HEK293 (cell line): ENCODE results near the gene PRUNE1.

Experiments
- CTCF ChIA-PET: fragments of 350-600 bp; formaldehyde crosslinking; extraction: SDS; loops from one replicate; lab custom pipeline; 2021; ENCODE audit warnings: antibody characterized with exemption; lab: Yijun Ruan, JAX
- POLR2A ChIA-PET: fragments of 300-600 bp; formaldehyde crosslinking; extraction: SDS; loops from one replicate; lab custom pipeline; 2020; ENCODE audit warnings: antibody characterized with exemption, inconsistent platforms; lab: Yijun Ruan, JAX
- H3K27ac ChIP-seq: fragments of 200-500 bp; sonication (Bioruptor generic); 2 replicates; pipeline ENCODE4 v1.5.1; 2014; ENCODE audit warnings: low read depth, low read length, control low read depth, inconsistent platforms; ENCODE audit errors: extremely low read depth
- H3K36me3 ChIP-seq, 2 experiments: fragments of 200-500 bp in 1 of 2; sonication (Bioruptor generic) in 1 of 2; 1 replicate in 1 of 2; 2 replicates in 1 of 2; pipeline ENCODE4 v1.5.1; 2014 to 2017; ENCODE audit warnings: inconsistent platforms in 2 of 2, low read length in 2 of 2; ENCODE audit not compliant: control insufficient read depth in 2 of 2, insufficient read depth in 1 of 2
- H3K4me1 ChIP-seq: fragments of 200-500 bp; sonication (Bioruptor generic); 2 replicates; pipeline ENCODE4 v1.5.1; 2014; ENCODE audit warnings: mild to moderate bottlenecking, low read length, inconsistent platforms; ENCODE audit not compliant: control insufficient read depth, insufficient read depth
- H3K4me3 ChIP-seq: 2 replicates; pipeline ENCODE4 v1.5.1; 2011; ENCODE audit warnings: low read depth, mild to moderate bottlenecking, control low read depth, low read length, moderate library complexity
- H3K9me3 ChIP-seq: fragments of 200-500 bp; sonication (Bioruptor generic); 2 replicates; pipeline ENCODE4 v1.5.1; 2014; ENCODE audit warnings: low read depth, low read length, inconsistent platforms; ENCODE audit not compliant: control insufficient read depth, insufficient read depth
- HIC1 ChIP-seq: fragments of 450-650 bp; formaldehyde crosslinking; IDR thresholded peaks from 2 replicates; pipeline ENCODE4 v1.5.1; 2016; ENCODE audit warnings: missing biosample characterization, missing genetic modification characterization
- PRDM1 ChIP-seq: fragments of 450-650 bp; formaldehyde crosslinking; IDR thresholded peaks from 2 replicates; pipeline ENCODE4; 2016; ENCODE audit warnings: missing biosample characterization, missing genetic modification characterization
- SP2 ChIP-seq: fragments of 450-650 bp; formaldehyde crosslinking; IDR thresholded peaks from 2 replicates; pipeline ENCODE4 v1.5.1; 2016; ENCODE audit warnings: missing biosample characterization, missing genetic modification characterization
- YY1 ChIP-seq: fragments of 450-650 bp; formaldehyde crosslinking; IDR thresholded peaks from 2 replicates; pipeline ENCODE4 v1.5.1; 2018; ENCODE audit warnings: missing biosample characterization, missing genetic modification characterization
- ZBTB17 ChIP-seq: fragments of 450-650 bp; formaldehyde crosslinking; IDR thresholded peaks from 2 replicates; pipeline ENCODE4 v1.5.1; 2016; ENCODE audit warnings: missing biosample characterization, missing genetic modification characterization
- ZBTB20 ChIP-seq: fragments of 450-650 bp; formaldehyde crosslinking; IDR thresholded peaks from 2 replicates; pipeline ENCODE4 v1.5.1; 2016; ENCODE audit warnings: missing biosample characterization, missing genetic modification characterization
- ZBTB49 ChIP-seq: fragments of 450-650 bp; formaldehyde crosslinking; IDR thresholded peaks from 2 replicates; pipeline ENCODE4 v1.5.1; 2016; ENCODE audit warnings: missing biosample characterization, missing genetic modification characterization, low read depth
- ZNF16 ChIP-seq: fragments of 450-650 bp; formaldehyde crosslinking; IDR thresholded peaks from 2 replicates; pipeline ENCODE4 v1.5.1; 2016; ENCODE audit warnings: low read depth, missing biosample characterization, missing genetic modification characterization
- ZNF184 ChIP-seq: fragments of 450-650 bp; IDR thresholded peaks from 2 replicates; pipeline ENCODE4 v1.5.1; 2018; ENCODE audit warnings: missing biosample characterization, mild to moderate bottlenecking, missing genetic modification characterization
- ZNF19 ChIP-seq: fragments of 450-650 bp; formaldehyde crosslinking; IDR thresholded peaks from 2 replicates; pipeline ENCODE4; 2016; ENCODE audit warnings: missing biosample characterization, missing genetic modification characterization, low read depth
- ZNF2 ChIP-seq: fragments of 450-650 bp; formaldehyde crosslinking; IDR thresholded peaks from 2 replicates; pipeline ENCODE4 v1.5.1; 2016; ENCODE audit warnings: missing biosample characterization, missing genetic modification characterization
- ZNF274 ChIP-seq, 2 experiments: fragments of 200-500 bp in 1 of 2; fragments of 450-650 bp in 1 of 2; sonication (Bioruptor generic) in 1 of 2; formaldehyde crosslinking in 1 of 2; IDR thresholded peaks; 2 replicates each; pipeline versions ENCODE4 v1.5.1 to v1.6.1; 2014 to 2016; ENCODE audit warnings: borderline replicate concordance in 1 of 2, inconsistent platforms in 1 of 2, low read length in 1 of 2, missing biosample characterization in 1 of 2, missing genetic modification characterization in 1 of 2
- ZNF335 ChIP-seq: fragments of 450-650 bp; formaldehyde crosslinking; conservative IDR thresholded peaks from 2 replicates; pipeline ENCODE4 v1.5.1; 2016; ENCODE audit warnings: missing biosample characterization, missing genetic modification characterization
- ZNF394 ChIP-seq: fragments of 450-650 bp; formaldehyde crosslinking; IDR thresholded peaks from 2 replicates; pipeline ENCODE4 v1.5.1; 2016; ENCODE audit warnings: missing biosample characterization, missing genetic modification characterization, mild to moderate bottlenecking, moderate library complexity, borderline replicate concordance
- ZNF426 ChIP-seq: fragments of 450-650 bp; formaldehyde crosslinking; IDR thresholded peaks from 2 replicates; pipeline ENCODE4 v1.5.1; 2017; ENCODE audit warnings: missing biosample characterization, missing genetic modification characterization, mild to moderate bottlenecking, inconsistent platforms, moderate library complexity
- ZNF596 ChIP-seq: fragments of 450-650 bp; IDR thresholded peaks from 2 replicates; pipeline ENCODE4 v1.5.0; 2018; ENCODE audit warnings: missing biosample characterization, mild to moderate bottlenecking, missing genetic modification characterization, moderate library complexity
- ZNF610 ChIP-seq: fragments of 450-650 bp; formaldehyde crosslinking; IDR thresholded peaks from 2 replicates; pipeline ENCODE4 v1.5.1; 2016; ENCODE audit warnings: missing biosample characterization, missing genetic modification characterization, borderline replicate concordance
- ZNF621 ChIP-seq: fragments of 450-650 bp; formaldehyde crosslinking; IDR thresholded peaks from 2 replicates; pipeline ENCODE4 v1.5.1; 2017; ENCODE audit warnings: missing biosample characterization, missing genetic modification characterization
- ZNF624 ChIP-seq: fragments of 450-650 bp; formaldehyde crosslinking; IDR thresholded peaks from 2 replicates; pipeline ENCODE4 v1.5.1; 2017; ENCODE audit warnings: missing biosample characterization, missing genetic modification characterization
- ZSCAN16 ChIP-seq: fragments of 450-650 bp; formaldehyde crosslinking; IDR thresholded peaks from 2 replicates; pipeline ENCODE4 v1.5.1; 2016; ENCODE audit warnings: missing biosample characterization, missing genetic modification characterization
- ZXDB ChIP-seq: fragments of 450-650 bp; formaldehyde crosslinking; IDR thresholded peaks from 2 replicates; pipeline ENCODE4 v1.5.1; 2016; ENCODE audit warnings: missing biosample characterization, missing genetic modification characterization
- TF ChIP-seq, protein P1 (sequence below): fragments of 450-650 bp; formaldehyde crosslinking; IDR thresholded peaks from 2 replicates; pipeline ENCODE4 v1.5.1; 2016; ENCODE audit warnings: missing biosample characterization, missing genetic modification characterization
- TF ChIP-seq, protein P2 (sequence below): fragments of 450-650 bp; formaldehyde crosslinking; IDR thresholded peaks from 2 replicates; pipeline ENCODE4 v1.5.1; 2016; ENCODE audit warnings: missing biosample characterization, missing genetic modification characterization

Gene PRUNE1

DNA sequence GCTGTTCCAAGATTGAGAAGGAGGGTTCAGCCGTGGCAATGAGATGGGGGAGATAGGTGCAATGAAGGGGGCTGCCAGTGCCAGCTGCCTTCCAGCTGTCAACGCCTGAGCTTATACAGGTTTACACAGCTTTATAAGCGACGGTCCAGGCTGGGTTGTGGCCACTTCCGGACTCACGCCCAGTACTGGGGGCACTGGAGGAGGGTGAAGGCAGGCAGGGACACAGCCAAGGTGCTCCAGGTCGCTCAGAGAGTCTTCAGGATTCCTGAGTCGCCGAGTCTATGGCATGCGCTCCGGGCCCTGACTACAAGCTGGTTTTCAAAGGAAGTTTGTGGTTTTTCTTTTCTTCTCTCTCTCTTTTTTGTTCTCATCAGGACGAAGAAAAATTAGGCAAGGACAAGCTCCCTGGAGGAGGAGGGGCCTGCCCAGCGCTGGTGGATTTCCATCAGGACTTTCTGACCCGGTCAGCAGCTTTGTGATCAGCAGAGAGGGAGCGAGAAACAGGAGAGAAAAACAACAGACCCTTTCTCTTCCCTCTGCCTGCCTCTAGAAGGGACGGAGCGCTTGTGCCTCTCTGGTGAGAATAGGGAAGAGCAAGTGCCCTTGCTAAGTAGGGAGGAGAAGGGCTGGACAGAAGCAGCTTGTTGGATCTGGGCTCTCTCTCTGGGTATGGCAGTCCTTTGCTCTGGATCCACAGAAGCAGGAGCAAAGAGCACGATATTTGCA lies 1.8 kb upstream of the PRUNE1 start, which contains the start of gene MINDY1:
Gene MINDY1 (minus strand): TSS at position 576 of the 726 bp plus-strand sequence. CDS start 4,285 bp downstream, outside the sequence.
- Histone ChIP-seq H3K9me3 (no peaks in the 10 kb centered on the region), H3K4me3 (peak within 1 kb of the TSS; percentile 53), H3K4me1 (0 out of 2 replicates have a peak, but pooled peaks cover 3% of the 10 kb centered on the region), H3K36me3 (peaks cover 0 to 12% of the 10 kb centered on the region in 2 experiments; a peak in 1 of 3 replicates), H3K27ac (peak within 1 kb of the TSS; percentile 58)
- POLR2A ChIA-PET: interaction anchor here (1.0 to 3.0 kb wide), 11 partner anchors 11 to 428 kb away, joined by 3 to 17 read pairs (median 5); partner anchors contain the start of genes C1orf56, CDC42SE1, CERS2 and ENSA
- CTCF ChIA-PET: interaction anchor here (0.5 to 3.9 kb wide), 17 partner anchors 10 to 529 kb away, joined by 3 to 73 read pairs (median 4); partner anchors contain the start of genes ANXA9 and MLLT11
- no peak for TF ChIP-seq ZNF19
- TF ChIP-seq ZBTB17 (tag by site-specific recombination): peak; percentile 97
- TF ChIP-seq HIC1: peak; percentile 62; the same call in 1 of the 2 replicates
- TF ChIP-seq ZNF16: no peak
- peak; percentile 62 for TF ChIP-seq ZNF335 (tag by site-specific recombination)
- no peak for TF ChIP-seq ZBTB49 (tag by site-specific recombination)
- TF ChIP-seq ZNF610 (tag by site-specific recombination): no peak
- TF ChIP-seq, protein P1, sequence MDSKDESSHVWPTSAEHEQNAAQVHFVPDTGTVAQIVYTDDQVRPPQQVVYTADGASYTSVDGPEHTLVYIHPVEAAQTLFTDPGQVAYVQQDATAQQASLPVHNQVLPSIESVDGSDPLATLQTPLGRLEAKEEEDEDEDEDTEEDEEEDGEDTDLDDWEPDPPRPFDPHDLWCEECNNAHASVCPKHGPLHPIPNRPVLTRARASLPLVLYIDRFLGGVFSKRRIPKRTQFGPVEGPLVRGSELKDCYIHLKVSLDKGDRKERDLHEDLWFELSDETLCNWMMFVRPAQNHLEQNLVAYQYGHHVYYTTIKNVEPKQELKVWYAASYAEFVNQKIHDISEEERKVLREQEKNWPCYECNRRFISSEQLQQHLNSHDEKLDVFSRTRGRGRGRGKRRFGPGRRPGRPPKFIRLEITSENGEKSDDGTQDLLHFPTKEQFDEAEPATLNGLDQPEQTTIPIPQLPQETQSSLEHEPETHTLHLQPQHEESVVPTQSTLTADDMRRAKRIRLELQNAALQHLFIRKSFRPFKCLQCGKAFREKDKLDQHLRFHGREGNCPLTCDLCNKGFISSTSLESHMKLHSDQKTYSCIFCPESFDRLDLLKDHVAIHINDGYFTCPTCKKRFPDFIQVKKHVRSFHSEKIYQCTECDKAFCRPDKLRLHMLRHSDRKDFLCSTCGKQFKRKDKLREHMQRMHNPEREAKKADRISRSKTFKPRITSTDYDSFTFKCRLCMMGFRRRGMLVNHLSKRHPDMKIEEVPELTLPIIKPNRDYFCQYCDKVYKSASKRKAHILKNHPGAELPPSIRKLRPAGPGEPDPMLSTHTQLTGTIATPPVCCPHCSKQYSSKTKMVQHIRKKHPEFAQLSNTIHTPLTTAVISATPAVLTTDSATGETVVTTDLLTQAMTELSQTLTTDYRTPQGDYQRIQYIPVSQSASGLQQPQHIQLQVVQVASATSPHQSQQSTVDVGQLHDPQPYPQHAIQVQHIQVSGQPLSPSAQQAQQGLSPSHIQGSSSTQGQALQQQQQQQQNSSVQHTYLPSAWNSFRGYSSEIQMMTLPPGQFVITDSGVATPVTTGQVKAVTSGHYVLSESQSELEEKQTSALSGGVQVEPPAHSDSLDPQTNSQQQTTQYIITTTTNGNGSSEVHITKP (tag by site-specific recombination): peak; percentile 21
- 0 out of 2 replicates have a peak, but pooled peaks have one; percentile 50 for TF ChIP-seq ZNF394 (tag by site-specific recombination)
- TF ChIP-seq ZNF274 (IDR thresholded peaks at IDR 0.05; ENCODE audit: low read length): no peak
- no peak for TF ChIP-seq ZNF274 (tag by site-specific recombination; IDR thresholded peaks at IDR 0.05; ENCODE audit: borderline replicate concordance)
- TF ChIP-seq ZSCAN16 (tag by site-specific recombination): no peak
- TF ChIP-seq YY1 (tag by site-specific recombination): no peak
- TF ChIP-seq ZBTB20 (tag by site-specific recombination): peak; percentile 53; the same call in 1 of the 2 replicates
- peak; percentile 61; the same call in 1 of the 2 replicates for TF ChIP-seq ZNF596
- TF ChIP-seq SP2 (tag by site-specific recombination): no peak
- peak; percentile 25; the same call in 1 of the 2 replicates for TF ChIP-seq ZNF2 (tag by site-specific recombination)
- no peak for TF ChIP-seq ZNF624 (tag by site-specific recombination)
- peak; percentile 18 for TF ChIP-seq ZXDB (tag by site-specific recombination)
- TF ChIP-seq PRDM1 (tag by site-specific recombination): peak; percentile 90
- TF ChIP-seq ZNF426: no peak
- no peak for TF ChIP-seq ZNF184 (tag by site-specific recombination)
- TF ChIP-seq, protein P2, sequence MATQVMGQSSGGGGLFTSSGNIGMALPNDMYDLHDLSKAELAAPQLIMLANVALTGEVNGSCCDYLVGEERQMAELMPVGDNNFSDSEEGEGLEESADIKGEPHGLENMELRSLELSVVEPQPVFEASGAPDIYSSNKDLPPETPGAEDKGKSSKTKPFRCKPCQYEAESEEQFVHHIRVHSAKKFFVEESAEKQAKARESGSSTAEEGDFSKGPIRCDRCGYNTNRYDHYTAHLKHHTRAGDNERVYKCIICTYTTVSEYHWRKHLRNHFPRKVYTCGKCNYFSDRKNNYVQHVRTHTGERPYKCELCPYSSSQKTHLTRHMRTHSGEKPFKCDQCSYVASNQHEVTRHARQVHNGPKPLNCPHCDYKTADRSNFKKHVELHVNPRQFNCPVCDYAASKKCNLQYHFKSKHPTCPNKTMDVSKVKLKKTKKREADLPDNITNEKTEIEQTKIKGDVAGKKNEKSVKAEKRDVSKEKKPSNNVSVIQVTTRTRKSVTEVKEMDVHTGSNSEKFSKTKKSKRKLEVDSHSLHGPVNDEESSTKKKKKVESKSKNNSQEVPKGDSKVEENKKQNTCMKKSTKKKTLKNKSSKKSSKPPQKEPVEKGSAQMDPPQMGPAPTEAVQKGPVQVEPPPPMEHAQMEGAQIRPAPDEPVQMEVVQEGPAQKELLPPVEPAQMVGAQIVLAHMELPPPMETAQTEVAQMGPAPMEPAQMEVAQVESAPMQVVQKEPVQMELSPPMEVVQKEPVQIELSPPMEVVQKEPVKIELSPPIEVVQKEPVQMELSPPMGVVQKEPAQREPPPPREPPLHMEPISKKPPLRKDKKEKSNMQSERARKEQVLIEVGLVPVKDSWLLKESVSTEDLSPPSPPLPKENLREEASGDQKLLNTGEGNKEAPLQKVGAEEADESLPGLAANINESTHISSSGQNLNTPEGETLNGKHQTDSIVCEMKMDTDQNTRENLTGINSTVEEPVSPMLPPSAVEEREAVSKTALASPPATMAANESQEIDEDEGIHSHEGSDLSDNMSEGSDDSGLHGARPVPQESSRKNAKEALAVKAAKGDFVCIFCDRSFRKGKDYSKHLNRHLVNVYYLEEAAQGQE (tag by site-specific recombination): peak; percentile 78
- TF ChIP-seq ZNF621: no peak
